ENCODE measurements around the gene SLC9A1.

SLC9A1 gene

GRCh38 chr1:27100335-27101053 is 54.4 kb downstream of the SLC9A1 start:
- Histone ChIP-seq H3K9me3 (ENCODE audit: insufficient read depth, low read length, severe bottlenecking) (no peaks in the 10 kb centered on the region), H3K4me1 (ENCODE audit: insufficient read depth, low read length) (no peaks in the 10 kb centered on the region; the same call in 1 of the 2 replicates), H3K36me3 (ENCODE audit: insufficient read depth, low read length) (peaks cover 23% of the 10 kb centered on the region), H3K79me2 (ENCODE audit: insufficient read depth, low read length) (no peaks in the 10 kb centered on the region), H3K4me2 (ENCODE audit: insufficient read depth, low read length) (no peak overlapping the region), H4K20me1 (ENCODE audit: insufficient read depth, low read length) (0 out of 2 replicates have a peak, but pooled peaks cover 5% of the 10 kb centered on the region), H3K27me3 (ENCODE audit: insufficient read depth, low read length, poor library complexity) (no peaks in the 10 kb centered on the region), H3K9ac (ENCODE audit: low read depth, low read length) (no peak overlapping the region), H3K4me3 (ENCODE audit: low read depth in 1 of 2, low read length in 2 of 2) (no peak overlapping the region), H3K27ac (ENCODE audit: low read length) (no peak overlapping the region), H2AFZ (ENCODE audit: low read depth, low read length) (no peak overlapping the region)
- TF ChIP-seq EZH2 (IDR thresholded peaks at IDR 0.05; ENCODE audit: borderline replicate concordance, low read depth, low read length, severe bottlenecking) = no peak
- no peak for TF ChIP-seq CTCF (IDR thresholded peaks at IDR 0.05; ENCODE audit: borderline replicate concordance, extremely low read depth, low read length, poor library complexity, severe bottlenecking)
- DNase-seq (no peak), ATAC-seq (ENCODE audit: insufficient read depth, low read depth) (no peak)

- Histone ChIP-seq H4K20me1 (ENCODE audit: insufficient read depth, low read length) (0 out of 2 replicates have a peak, but pooled peaks cover 5% of the 10 kb centered on the region), H3K9ac (ENCODE audit: low read depth, low read length) (no peak overlapping the region), H3K27me3 (ENCODE audit: insufficient read depth, low read length, poor library complexity) (no peaks in the 10 kb centered on the region), H3K27ac (ENCODE audit: low read length) (no peak overlapping the region), H3K4me2 (ENCODE audit: insufficient read depth, low read length) (no peak overlapping the region), H3K4me1 (ENCODE audit: insufficient read depth, low read length) (no peaks in the 10 kb centered on the region; the same call in 1 of the 2 replicates), H3K4me3 (ENCODE audit: low read depth in 1 of 2, low read length in 2 of 2) (no peak overlapping the region), H2AFZ (ENCODE audit: low read depth, low read length) (no peak overlapping the region), H3K9me3 (ENCODE audit: insufficient read depth, low read length, severe bottlenecking) (no peaks in the 10 kb centered on the region), H3K79me2 (ENCODE audit: insufficient read depth, low read length) (no peaks in the 10 kb centered on the region), H3K36me3 (ENCODE audit: insufficient read depth, low read length) (peaks cover 20% of the 10 kb centered on the region)
- DNase-seq (peak; percentile 26), ATAC-seq (ENCODE audit: insufficient read depth, low read depth) (no peak)
- TF ChIP-seq CTCF (IDR thresholded peaks at IDR 0.05; ENCODE audit: borderline replicate concordance, extremely low read depth, low read length, poor library complexity, severe bottlenecking) (no peak), EZH2 (IDR thresholded peaks at IDR 0.05; ENCODE audit: borderline replicate concordance, low read depth, low read length, severe bottlenecking) (no peak)
Measured at GRCh38 chr1:27099587-27100334, 55.2 kb downstream of the SLC9A1 start.

- DNase-seq = no peak
- no peaks in the 10 kb centered on the region; the same call in 1 of the 2 replicates for H3K4me1 ChIP-seq (ENCODE audit: insufficient read depth, low read length)
- H3K9ac ChIP-seq (ENCODE audit: low read depth, low read length) = no peak overlapping the region
- no peaks in the 10 kb centered on the region for H3K27me3 ChIP-seq (ENCODE audit: insufficient read depth, low read length, poor library complexity)
- peaks cover 20% of the 10 kb centered on the region for H3K36me3 ChIP-seq (ENCODE audit: insufficient read depth, low read length)
- no peak overlapping the region for H3K4me2 ChIP-seq (ENCODE audit: insufficient read depth, low read length)
- H4K20me1 ChIP-seq (ENCODE audit: insufficient read depth, low read length) = 0 out of 2 replicates have a peak, but pooled peaks cover 5% of the 10 kb centered on the region
- no peak overlapping the region for H3K4me3 ChIP-seq (ENCODE audit: low read depth in 1 of 2, low read length in 2 of 2)
- no peaks in the 10 kb centered on the region for H3K9me3 ChIP-seq (ENCODE audit: insufficient read depth, low read length, severe bottlenecking)
- H3K27ac ChIP-seq (ENCODE audit: low read length) = no peak overlapping the region
- H2AFZ ChIP-seq (ENCODE audit: low read depth, low read length) = no peak overlapping the region
- no peaks in the 10 kb centered on the region for H3K79me2 ChIP-seq (ENCODE audit: insufficient read depth, low read length)
- ATAC-seq (ENCODE audit: insufficient read depth, low read depth) = no peak
- TF ChIP-seq EZH2 (IDR thresholded peaks at IDR 0.05; ENCODE audit: borderline replicate concordance, low read depth, low read length, severe bottlenecking) (no peak), CTCF (IDR thresholded peaks at IDR 0.05; ENCODE audit: borderline replicate concordance, extremely low read depth, low read length, poor library complexity, severe bottlenecking) (no peak)
Measured at GRCh38 chr1:27099135-27099586, 55.8 kb downstream of the SLC9A1 start.

Data from DND-41 (cell line).